Gastrocnemius medialis (tissue), 4 donors: ENCODE measurements around the gene DELE1. TPM values are rescaled to one million over a fixed set of nuclear protein-coding genes. Genes with fewer than 3 reads are reported as not detected.

ENCODE experiments used
- ATAC-seq, 2 donors: fragments of 150-250 bp; one replicate each; pipeline ENCODE4 v1.9.1; 2016
- DNase-seq, 2 donors: peaks; one replicate each; pipeline ENCODE4 v3.0.0-alpha.2; 2019
- H3K27ac ChIP-seq, 4 donors: fragments of 200-600 bp; sonication (generic); 1 replicate in 1 of 4; 2 replicates in 3 of 4; pipeline ENCODE4 v1.5.1; 2016 to 2018; ENCODE audit warnings: mild to moderate bottlenecking in 2 of 4, moderate library complexity in 1 of 4
- H3K27me3 ChIP-seq, 3 donors: fragments of 200-600 bp; sonication (generic) in 2 of 3; 1 replicate in 1 of 3; 2 replicates in 2 of 3; pipeline versions ENCODE4 v1.5.1 to v1.6.0; 2016 to 2019; ENCODE audit warnings: mild to moderate bottlenecking in 1 of 3, moderate library complexity in 1 of 3
- H3K36me3 ChIP-seq, 2 donors: fragments of 200-600 bp; sonication (generic) in 1 of 2; one replicate each; pipeline ENCODE4 v1.5.1; 2017 to 2018
- H3K4me1 ChIP-seq, 2 donors: fragments of 200-600 bp; sonication (generic) in 1 of 2; one replicate each; pipeline ENCODE4 v1.5.1; 2016 to 2017; ENCODE audit warnings: mild to moderate bottlenecking in 2 of 2
- H3K4me3 ChIP-seq, 4 donors: fragments of 200-600 bp; sonication (generic) in 3 of 4; 1 replicate in 1 of 4; 2 replicates in 3 of 4; pipeline ENCODE4 v1.5.1; 2016 to 2019; ENCODE audit warnings: mild to moderate bottlenecking in 2 of 4
- H3K9me3 ChIP-seq, 3 donors: fragments of 200-600 bp; sonication (generic) in 2 of 3; 1 replicate in 1 of 3; 2 replicates in 2 of 3; pipeline ENCODE4 v1.5.1; 2016 to 2019
- POLR2A ChIP-seq, 2 donors: fragments of 450-650 bp; IDR thresholded peaks; one replicate each; pipeline ENCODE4 v1.6.1; 2017; ENCODE audit warnings: antibody characterized with exemption in 2 of 2, mild to moderate bottlenecking in 2 of 2, moderate library complexity in 2 of 2
- in situ Hi-C, 4 donors: fragments of 200-750 bp; cut with MboI; loops; one replicate each; pipeline versions ENCODE4 v1.15.0 to v1.8.0; 2017; ENCODE audit warnings: low sequenced_read_pairs in 4 of 4
- intact Hi-C: fragments of 100-400 bp; cut with DNase I; formaldehyde crosslinking; loops from one replicate; pipeline ENCODE4 v1.15.1; 2023; ENCODE audit warnings: low total_unique reads
- total RNA-seq, 4 donors: library from RNA; depleted of rRNA; stranded (reverse); fragments of >200 nt; gene quantifications; one replicate each; pipeline versions ENCODE4 v1.1.0 to v1.2.3, GENCODE V29; 2016
- TF ChIP-seq, protein P1 (sequence below), 5 experiments: fragments of 450-650 bp in 3 of 5; fragments of 200-600 bp in 2 of 5; sonication (generic) in 2 of 5; IDR thresholded peaks in 4 of 5; conservative IDR thresholded peaks in 1 of 5; 1 replicate in 4 of 5; 2 replicates in 1 of 5; pipeline ENCODE4 v1.5.1; 2016 to 2019; ENCODE audit warnings: antibody characterized with exemption in 5 of 5, mild to moderate bottlenecking in 3 of 5, moderate library complexity in 3 of 5

DELE1 gene
- total RNA-seq, 4 donors from 2014 or later: 31.3 to 91.6 (median 52.4) TPM

- TF ChIP-seq, protein P1, sequence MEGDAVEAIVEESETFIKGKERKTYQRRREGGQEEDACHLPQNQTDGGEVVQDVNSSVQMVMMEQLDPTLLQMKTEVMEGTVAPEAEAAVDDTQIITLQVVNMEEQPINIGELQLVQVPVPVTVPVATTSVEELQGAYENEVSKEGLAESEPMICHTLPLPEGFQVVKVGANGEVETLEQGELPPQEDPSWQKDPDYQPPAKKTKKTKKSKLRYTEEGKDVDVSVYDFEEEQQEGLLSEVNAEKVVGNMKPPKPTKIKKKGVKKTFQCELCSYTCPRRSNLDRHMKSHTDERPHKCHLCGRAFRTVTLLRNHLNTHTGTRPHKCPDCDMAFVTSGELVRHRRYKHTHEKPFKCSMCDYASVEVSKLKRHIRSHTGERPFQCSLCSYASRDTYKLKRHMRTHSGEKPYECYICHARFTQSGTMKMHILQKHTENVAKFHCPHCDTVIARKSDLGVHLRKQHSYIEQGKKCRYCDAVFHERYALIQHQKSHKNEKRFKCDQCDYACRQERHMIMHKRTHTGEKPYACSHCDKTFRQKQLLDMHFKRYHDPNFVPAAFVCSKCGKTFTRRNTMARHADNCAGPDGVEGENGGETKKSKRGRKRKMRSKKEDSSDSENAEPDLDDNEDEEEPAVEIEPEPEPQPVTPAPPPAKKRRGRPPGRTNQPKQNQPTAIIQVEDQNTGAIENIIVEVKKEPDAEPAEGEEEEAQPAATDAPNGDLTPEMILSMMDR (IDR thresholded peaks at IDR 0.05 in 4 of 5, conservative IDR thresholded peaks at IDR 0.05 in 1 of 5): no peak
- no peak for TF ChIP-seq POLR2A (IDR thresholded peaks at IDR 0.05)
- ATAC-seq: no peak
- intact Hi-C loops (no loop called here), in situ Hi-C loops (no loop called here)
- no peak for DNase-seq
- Histone ChIP-seq H3K4me3 (no peak overlapping the region), H3K4me1 (peaks cover 46 to 52% of the 10 kb centered on the region in 2 donors), H3K9me3 (no peaks in the 10 kb centered on the region), H3K27ac (no peak overlapping the region), H3K36me3 (peaks cover 0 to 54% of the 10 kb centered on the region in 2 donors), H3K27me3 (no peaks in the 10 kb centered on the region)
These were observed 50.4 kb downstream of the DELE1 start for GRCh38 chr5:141973871-141974595.

- intact Hi-C loops (no loop called here), in situ Hi-C loops (loop anchor here in 1 of 4 donors (25.0 kb wide), 1 partner anchor 586 kb away; no protein-coding TSS in a partner anchor)
- ATAC-seq (no peak), DNase-seq (no peak)
- Histone ChIP-seq H3K4me1 (peaks cover 30 to 37% of the 10 kb centered on the region in 2 donors), H3K27me3 (no peaks in the 10 kb centered on the region), H3K9me3 (no peaks in the 10 kb centered on the region), H3K27ac (no peak overlapping the region), H3K4me3 (no peak overlapping the region), H3K36me3 (peaks cover 0 to 76% of the 10 kb centered on the region in 2 donors)
- TF ChIP-seq, protein P1 (IDR thresholded peaks at IDR 0.05 in 4 of 5, conservative IDR thresholded peaks at IDR 0.05 in 1 of 5): no peak
- no peak for TF ChIP-seq POLR2A (IDR thresholded peaks at IDR 0.05)
These were observed 52.5 kb downstream of the DELE1 start for GRCh38 chr5:141976176-141976575.

DNA sequence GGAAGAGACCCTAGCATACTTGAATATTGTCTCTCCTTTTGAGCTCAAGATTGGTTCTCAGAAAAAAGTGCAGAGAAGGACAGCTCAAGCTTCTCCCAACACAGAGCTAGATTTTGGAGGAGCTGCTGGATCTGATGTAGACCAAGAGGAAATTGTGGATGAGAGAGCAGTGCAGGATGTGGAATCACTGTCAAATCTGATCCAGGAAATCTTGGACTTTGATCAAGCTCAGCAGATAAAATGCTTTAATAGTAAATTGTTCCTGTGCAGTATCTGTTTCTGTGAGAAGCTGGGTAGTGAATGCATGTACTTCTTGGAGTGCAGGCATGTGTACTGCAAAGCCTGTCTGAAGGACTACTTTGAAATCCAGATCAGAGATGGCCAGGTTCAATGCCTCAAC, 54.7 kb downstream of the DELE1 start:
- H3K27me3 ChIP-seq: no peaks in the 10 kb centered on the region
- peaks cover 0 to 85% of the 10 kb centered on the region in 2 donors for H3K36me3 ChIP-seq
- peaks cover 29 to 37% of the 10 kb centered on the region in 2 donors for H3K4me1 ChIP-seq
- TF ChIP-seq, protein P1 (IDR thresholded peaks at IDR 0.05 in 4 of 5, conservative IDR thresholded peaks at IDR 0.05 in 1 of 5): no peak
- no peak for TF ChIP-seq POLR2A (IDR thresholded peaks at IDR 0.05)
- DNase-seq: no peak
- H3K9me3 ChIP-seq: no peaks in the 10 kb centered on the region
- no peak overlapping the region for H3K4me3 ChIP-seq
- intact Hi-C loops: no loop called here
- no peak overlapping the region for H3K27ac ChIP-seq
- in situ Hi-C loops: loop anchor here in 1 of 4 donors (25.0 kb wide), 1 partner anchor 584 kb away; no protein-coding TSS in a partner anchor
- no peak for ATAC-seq

- ATAC-seq (no peak), DNase-seq (no peak)
- TF ChIP-seq, protein P1 (IDR thresholded peaks at IDR 0.05 in 4 of 5, conservative IDR thresholded peaks at IDR 0.05 in 1 of 5): no peak
- no peak for TF ChIP-seq POLR2A (IDR thresholded peaks at IDR 0.05)
- H3K36me3 ChIP-seq: peaks cover 8 to 96% of the 10 kb centered on the region in 2 donors
- intact Hi-C loops (no loop called here), in situ Hi-C loops (loop anchor here in 1 of 4 donors (25.0 kb wide), 1 partner anchor 580 kb away; no protein-coding TSS in a partner anchor)
- H3K4me3 ChIP-seq: no peak overlapping the region
- H3K4me1 ChIP-seq: peaks cover 7 to 12% of the 10 kb centered on the region in 2 donors
- H3K27ac ChIP-seq: no peak overlapping the region
- no peaks in the 10 kb centered on the region for H3K27me3 ChIP-seq
- H3K9me3 ChIP-seq: no peaks in the 10 kb centered on the region
These were observed 59.0 kb downstream of the DELE1 start for GRCh38 chr5:141982626-141983025.
